ENCODE measurements around the gene PRSS23. TPM values are rescaled to one million over a fixed set of nuclear protein-coding genes. Genes with fewer than 3 reads are reported as not detected.
"Not testable (repeated sequence)": the region's sequence is repeated elsewhere in the genome, so short reads cannot be mapped to it uniquely, and the experiment has no call there.

Gene PRSS23
- total RNA-seq, 2 donors from 2014 or later, result 2.4 to 3.3 TPM

GRCh38 chr11:86765203-86765602, 35.1 kb upstream of the PRSS23 start:
- peaks cover 21% of the 10 kb centered on the region for H3K27me3 Mint-ChIP-seq (ENCODE audit: insufficient read depth)
- no peaks in the 10 kb centered on the region for H3K36me3 ChIP-seq (ENCODE audit: control insufficient read depth, insufficient read depth, low read length)
- peaks cover 6% of the 10 kb centered on the region for H3K27me3 ChIP-seq (ENCODE audit: control insufficient read depth, insufficient read depth, low read length, poor library complexity, severe bottlenecking)
- H3K27ac ChIP-seq (ENCODE audit: low read depth, low read length), result no peak overlapping the region
- 91 to 97% methylated on average over 3 to 4 of the region's 4 CpGs for WGBS, 2 experiments (ENCODE audit: insufficient coverage in 1 of 2, insufficient read length in 1 of 2)
- H3K36me3 Mint-ChIP-seq (ENCODE audit: low read depth), result no peaks in the 10 kb centered on the region
- no peak for TF ChIP-seq CTCF (conservative IDR thresholded peaks at IDR 0.05)
- no peak overlapping the region for H3K9ac ChIP-seq (ENCODE audit: extremely low read depth, low read length, poor library complexity, severe bottlenecking)
- no peaks in the 10 kb centered on the region for H3K4me1 Mint-ChIP-seq
- H3K9me3 ChIP-seq (ENCODE audit: control insufficient read depth, low read length), result no peaks in the 10 kb centered on the region
- no peak overlapping the region for H3K4me3 Mint-ChIP-seq
- no peaks in the 10 kb centered on the region for H3K9me3 Mint-ChIP-seq
- H3K4me1 ChIP-seq (ENCODE audit: control insufficient read depth, insufficient read depth, low read length), result no peaks in the 10 kb centered on the region
- DNase-seq, result no peak
- no peak overlapping the region for H3K27ac Mint-ChIP-seq
- H3K4me3 ChIP-seq (ENCODE audit: low read length), result no peak overlapping the region

- Mint-ChIP-seq H3K4me3 (no peak overlapping the region), H3K27me3 (ENCODE audit: insufficient read depth) (peaks cover 20% of the 10 kb centered on the region), H3K9me3 (peaks cover 2% of the 10 kb centered on the region), H3K4me1 (no peaks in the 10 kb centered on the region), H3K36me3 (ENCODE audit: low read depth) (no peaks in the 10 kb centered on the region), H3K27ac (no peak overlapping the region)
- TF ChIP-seq CTCF (conservative IDR thresholded peaks at IDR 0.05), result no peak
- no peak overlapping the region for H3K9ac ChIP-seq (ENCODE audit: extremely low read depth, low read length, poor library complexity, severe bottlenecking)
- no peaks in the 10 kb centered on the region for H3K36me3 ChIP-seq (ENCODE audit: control insufficient read depth, insufficient read depth, low read length)
- H3K27ac ChIP-seq (ENCODE audit: low read depth, low read length), result no peak overlapping the region
- 79 to 92% methylated on average over 2 of the region's 2 CpGs for WGBS, 2 experiments (ENCODE audit: insufficient coverage in 1 of 2, insufficient read length in 1 of 2)
- H3K9me3 ChIP-seq (ENCODE audit: control insufficient read depth, low read length), result no peaks in the 10 kb centered on the region
- no peaks in the 10 kb centered on the region for H3K27me3 ChIP-seq (ENCODE audit: control insufficient read depth, insufficient read depth, low read length, poor library complexity, severe bottlenecking)
- H3K4me1 ChIP-seq (ENCODE audit: control insufficient read depth, insufficient read depth, low read length), result no peaks in the 10 kb centered on the region
- H3K4me3 ChIP-seq (ENCODE audit: low read length), result no peak overlapping the region
- no peak for DNase-seq
These were observed 34.5 kb upstream of the PRSS23 start for GRCh38 chr11:86765878-86766277.

- Histone ChIP-seq H3K27me3 (ENCODE audit: control insufficient read depth, insufficient read depth, low read length, poor library complexity, severe bottlenecking) (no peaks in the 10 kb centered on the region), H3K9ac (ENCODE audit: extremely low read depth, low read length, poor library complexity, severe bottlenecking) (no peak overlapping the region), H3K27ac (ENCODE audit: low read depth, low read length) (no peak overlapping the region), H3K4me1 (ENCODE audit: control insufficient read depth, insufficient read depth, low read length) (no peaks in the 10 kb centered on the region), H3K36me3 (ENCODE audit: control insufficient read depth, insufficient read depth, low read length) (no peaks in the 10 kb centered on the region), H3K4me3 (ENCODE audit: low read length) (no peak overlapping the region), H3K9me3 (ENCODE audit: control insufficient read depth, low read length) (peaks cover 8% of the 10 kb centered on the region)
- H3K36me3 Mint-ChIP-seq (ENCODE audit: low read depth), result no peaks in the 10 kb centered on the region
- H3K27me3 Mint-ChIP-seq (ENCODE audit: insufficient read depth), result peaks cover 8% of the 10 kb centered on the region
- H3K27ac Mint-ChIP-seq, result no peak overlapping the region
- no peak for TF ChIP-seq CTCF (conservative IDR thresholded peaks at IDR 0.05)
- peaks cover 17% of the 10 kb centered on the region for H3K9me3 Mint-ChIP-seq
- 72 to 100% methylated on average over 1 to 2 of the region's 2 CpGs for WGBS, 2 experiments (ENCODE audit: insufficient coverage in 1 of 2, insufficient read length in 1 of 2)
- no peak overlapping the region for H3K4me3 Mint-ChIP-seq
- no peaks in the 10 kb centered on the region for H3K4me1 Mint-ChIP-seq
- no peak for DNase-seq
These were observed 31.1 kb upstream of the PRSS23 start for GRCh38 chr11:86769219-86769618.

GRCh38 chr11:86770473-86771027, 29.8 kb upstream of the PRSS23 start:
- not testable (repeated sequence) for DNase-seq; H3K4me1 Mint-ChIP-seq; H3K4me3 Mint-ChIP-seq; H3K27ac Mint-ChIP-seq; H3K27ac ChIP-seq (ENCODE audit: low read depth, low read length); H3K36me3 ChIP-seq (ENCODE audit: control insufficient read depth, insufficient read depth, low read length); H3K27me3 ChIP-seq (ENCODE audit: control insufficient read depth, insufficient read depth, low read length, poor library complexity, severe bottlenecking); H3K27me3 Mint-ChIP-seq (ENCODE audit: insufficient read depth); H3K36me3 Mint-ChIP-seq (ENCODE audit: low read depth); H3K9ac ChIP-seq (ENCODE audit: extremely low read depth, low read length, poor library complexity, severe bottlenecking); H3K4me1 ChIP-seq (ENCODE audit: control insufficient read depth, insufficient read depth, low read length); H3K4me3 ChIP-seq (ENCODE audit: low read length); H3K9me3 ChIP-seq (ENCODE audit: control insufficient read depth, low read length)
- WGBS, 2 experiments (ENCODE audit: insufficient coverage in 1 of 2, insufficient read length in 1 of 2), result 95% methylated on average over 4 to 30 of the region's 34 CpGs
- H3K9me3 Mint-ChIP-seq, result peaks cover 17% of the 10 kb centered on the region
